Upper lobe of left lung (tissue), 6 donors: Measurements from ENCODE around the gene IL1RAPL2. TPM values are rescaled to one million over a fixed set of nuclear protein-coding genes. Genes with fewer than 3 reads are reported as not detected.

Source experiments
- ATAC-seq, 2 donors: fragments of 200-7000 bp; cut with Tn5 transposase; one replicate each; pipeline ENCODE4 v1.9.1; 2022; ENCODE audit warnings: mild to moderate bottlenecking in 2 of 2, moderate library complexity in 2 of 2; ENCODE audit not compliant: low FRiP score in 2 of 2
- DNase-seq, 2 donors: peaks; one replicate each; pipeline ENCODE4 v3.0.0-alpha.2; 2019 to 2020
- H3K27ac ChIP-seq, 4 donors: fragments of 200-600 bp; sonication (generic); one replicate each; pipeline ENCODE4 v1.5.1; 2016 to 2019
- H3K27me3 ChIP-seq, 4 donors: fragments of 200-600 bp; sonication (generic); one replicate each; pipeline ENCODE4 v1.5.1; 2017 to 2019
- H3K36me3 ChIP-seq, 4 donors: fragments of 200-600 bp; sonication (generic); one replicate each; pipeline ENCODE4 v1.5.1; 2016 to 2019
- H3K4me1 ChIP-seq, 4 donors: fragments of 200-600 bp; sonication (generic); one replicate each; pipeline ENCODE4 v1.5.1; 2018 to 2019
- H3K4me3 ChIP-seq, 4 donors: fragments of 200-600 bp; sonication (generic); one replicate each; pipeline ENCODE4 v1.5.1; 2017 to 2019; ENCODE audit warnings: mild to moderate bottlenecking in 2 of 4, moderate library complexity in 1 of 4
- H3K9me3 ChIP-seq, 4 donors: fragments of 200-600 bp; sonication (generic); one replicate each; pipeline ENCODE4 v1.5.1; 2018 to 2019
- EP300 ChIP-seq, 4 donors: sonication (generic); formaldehyde crosslinking; IDR thresholded peaks; one replicate each; pipeline ENCODE4 v1.5.1; 2017; ENCODE audit warnings: antibody characterized with exemption in 4 of 4, control low read depth in 2 of 4
- POLR2A ChIP-seq, 4 donors: fragments of 450-650 bp; IDR thresholded peaks; one replicate each; pipeline ENCODE4 v1.5.1; 2016 to 2017; ENCODE audit warnings: antibody characterized with exemption in 4 of 4, mild to moderate bottlenecking in 2 of 4
- POLR2AphosphoS5 ChIP-seq, 2 donors: sonication (generic); formaldehyde crosslinking; IDR thresholded peaks; one replicate each; pipeline ENCODE4 v1.5.1; 2017; ENCODE audit warnings: antibody characterized with exemption in 2 of 2
- WGBS, 2 donors: methylation state at CpG; one replicate each; pipeline ENCODE4 v1.1.5; 2017 to 2018; 5-methylcytosine and 5-hydroxymethylcytosine counted together
- total RNA-seq, 6 donors: library from RNA; depleted of rRNA in 4 of 6; stranded (reverse); fragments of >200 nt in 4 of 6; gene quantifications; one replicate each; pipeline versions ENCODE4 v1.1.0 to v1.2.1, GENCODE V29; 2016 to 2021
- TF ChIP-seq, protein P1 (sequence below), 6 experiments: fragments of 450-650 bp in 4 of 6; fragments of 200-600 bp in 2 of 6; sonication (generic) in 2 of 6; IDR thresholded peaks; one replicate each; pipeline ENCODE4 v1.5.1; 2016 to 2019; ENCODE audit warnings: antibody characterized with exemption in 6 of 6
- donor health status: DM: no; HTN: no; CAD: no; lungs with moderate emphysema.
- donor health status: DM: no; HTN: yes; CAD: no; lungs with severe emphysema.

IL1RAPL2 gene
- total RNA-seq, 6 donors from 2014 or later: not detected

DNA sequence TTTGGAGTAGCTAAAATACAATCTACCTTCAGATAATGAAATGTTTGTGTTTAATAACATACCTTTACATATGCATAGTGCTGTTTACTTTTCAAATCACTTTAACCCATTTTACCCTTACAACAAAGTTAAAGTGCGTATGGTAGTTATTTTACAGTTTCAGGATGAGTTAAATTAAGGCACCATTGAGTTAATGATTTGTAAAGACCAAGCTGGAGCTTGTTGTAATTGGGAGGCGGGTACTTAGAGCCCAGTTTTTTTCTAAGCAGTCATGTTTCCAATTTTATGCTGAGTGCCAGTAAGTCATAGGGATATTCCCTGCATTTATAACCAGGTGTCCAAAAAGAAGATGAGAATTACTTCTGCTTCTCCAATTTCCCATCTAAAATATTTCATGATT, 1172.2 kb downstream of the IL1RAPL2 start:
- WGBS, 2 donors: 58 to 66% methylated on average over 2 of the region's 2 CpGs
- no peaks in the 10 kb centered on the region for H3K36me3 ChIP-seq
- no peaks in the 10 kb centered on the region for H3K27me3 ChIP-seq
- H3K9me3 ChIP-seq: no peaks in the 10 kb centered on the region
- no peak for DNase-seq
- TF ChIP-seq POLR2A (IDR thresholded peaks at IDR 0.05): no peak
- TF ChIP-seq EP300 (IDR thresholded peaks at IDR 0.05): no peak
- TF ChIP-seq, protein P1, sequence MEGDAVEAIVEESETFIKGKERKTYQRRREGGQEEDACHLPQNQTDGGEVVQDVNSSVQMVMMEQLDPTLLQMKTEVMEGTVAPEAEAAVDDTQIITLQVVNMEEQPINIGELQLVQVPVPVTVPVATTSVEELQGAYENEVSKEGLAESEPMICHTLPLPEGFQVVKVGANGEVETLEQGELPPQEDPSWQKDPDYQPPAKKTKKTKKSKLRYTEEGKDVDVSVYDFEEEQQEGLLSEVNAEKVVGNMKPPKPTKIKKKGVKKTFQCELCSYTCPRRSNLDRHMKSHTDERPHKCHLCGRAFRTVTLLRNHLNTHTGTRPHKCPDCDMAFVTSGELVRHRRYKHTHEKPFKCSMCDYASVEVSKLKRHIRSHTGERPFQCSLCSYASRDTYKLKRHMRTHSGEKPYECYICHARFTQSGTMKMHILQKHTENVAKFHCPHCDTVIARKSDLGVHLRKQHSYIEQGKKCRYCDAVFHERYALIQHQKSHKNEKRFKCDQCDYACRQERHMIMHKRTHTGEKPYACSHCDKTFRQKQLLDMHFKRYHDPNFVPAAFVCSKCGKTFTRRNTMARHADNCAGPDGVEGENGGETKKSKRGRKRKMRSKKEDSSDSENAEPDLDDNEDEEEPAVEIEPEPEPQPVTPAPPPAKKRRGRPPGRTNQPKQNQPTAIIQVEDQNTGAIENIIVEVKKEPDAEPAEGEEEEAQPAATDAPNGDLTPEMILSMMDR (IDR thresholded peaks at IDR 0.05): no peak
- TF ChIP-seq POLR2AphosphoS5 (IDR thresholded peaks at IDR 0.05): no peak
- no peak overlapping the region for H3K27ac ChIP-seq
- H3K4me1 ChIP-seq: no peaks in the 10 kb centered on the region
- ATAC-seq: no peak
- H3K4me3 ChIP-seq: no peak overlapping the region

DNA sequence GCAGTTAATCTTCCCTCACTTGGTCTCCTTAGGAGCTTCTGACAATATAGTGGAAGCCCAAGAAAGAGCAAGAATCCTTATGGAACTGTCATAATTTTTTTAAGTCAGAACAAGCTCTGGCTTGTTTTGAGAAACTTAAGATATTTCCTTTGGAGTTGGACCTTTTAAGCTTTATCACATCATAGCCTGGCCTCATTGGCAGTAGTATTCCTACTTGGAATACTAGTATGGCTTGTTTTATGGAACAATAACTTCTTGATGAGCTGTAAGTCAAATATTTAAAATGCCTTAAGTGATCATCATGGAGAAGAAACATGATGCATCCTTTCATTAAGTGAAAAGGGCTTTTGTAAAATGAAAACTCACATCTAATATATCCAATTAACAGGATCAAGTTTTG, 1178.3 kb downstream of the IL1RAPL2 start:
- Histone ChIP-seq H3K9me3 (no peaks in the 10 kb centered on the region), H3K27me3 (no peaks in the 10 kb centered on the region), H3K4me3 (no peak overlapping the region), H3K27ac (no peak overlapping the region), H3K36me3 (no peaks in the 10 kb centered on the region), H3K4me1 (no peaks in the 10 kb centered on the region)
- no peak for ATAC-seq
- no peak for DNase-seq
- TF ChIP-seq, protein P1 (IDR thresholded peaks at IDR 0.05): no peak
- no peak for TF ChIP-seq POLR2A (IDR thresholded peaks at IDR 0.05)
- TF ChIP-seq EP300 (IDR thresholded peaks at IDR 0.05): no peak
- TF ChIP-seq POLR2AphosphoS5 (IDR thresholded peaks at IDR 0.05): no peak

DNA sequence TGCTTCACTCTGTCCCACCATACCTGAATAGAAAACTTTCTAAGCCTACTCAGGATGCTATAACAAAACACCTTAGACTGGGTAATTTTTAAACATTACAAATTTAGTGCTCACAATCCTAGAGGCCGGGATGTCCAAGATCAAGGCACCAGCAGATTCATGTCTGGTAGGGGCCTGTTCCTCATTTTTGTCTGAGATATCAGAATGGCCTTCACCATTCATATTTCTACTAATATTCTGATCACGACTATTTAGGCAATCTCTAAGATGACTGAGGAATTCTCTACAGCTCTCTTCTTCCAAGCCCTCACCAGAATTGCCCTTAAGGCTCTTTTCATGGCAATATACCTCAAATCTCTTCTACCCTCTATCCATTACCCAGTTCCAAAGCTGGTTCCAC, 1178.9 kb downstream of the IL1RAPL2 start:
- Histone ChIP-seq H3K27me3 (no peaks in the 10 kb centered on the region), H3K27ac (no peak overlapping the region), H3K9me3 (no peaks in the 10 kb centered on the region), H3K4me3 (no peak overlapping the region), H3K4me1 (no peaks in the 10 kb centered on the region), H3K36me3 (no peaks in the 10 kb centered on the region)
- TF ChIP-seq EP300 (IDR thresholded peaks at IDR 0.05): no peak
- no peak for TF ChIP-seq POLR2AphosphoS5 (IDR thresholded peaks at IDR 0.05)
- no peak for TF ChIP-seq POLR2A (IDR thresholded peaks at IDR 0.05)
- TF ChIP-seq, protein P1 (IDR thresholded peaks at IDR 0.05): no peak
- ATAC-seq: no peak
- no peak for DNase-seq
- WGBS, 2 donors: 72 to 86% methylated on average over 2 of the region's 2 CpGs

DNA sequence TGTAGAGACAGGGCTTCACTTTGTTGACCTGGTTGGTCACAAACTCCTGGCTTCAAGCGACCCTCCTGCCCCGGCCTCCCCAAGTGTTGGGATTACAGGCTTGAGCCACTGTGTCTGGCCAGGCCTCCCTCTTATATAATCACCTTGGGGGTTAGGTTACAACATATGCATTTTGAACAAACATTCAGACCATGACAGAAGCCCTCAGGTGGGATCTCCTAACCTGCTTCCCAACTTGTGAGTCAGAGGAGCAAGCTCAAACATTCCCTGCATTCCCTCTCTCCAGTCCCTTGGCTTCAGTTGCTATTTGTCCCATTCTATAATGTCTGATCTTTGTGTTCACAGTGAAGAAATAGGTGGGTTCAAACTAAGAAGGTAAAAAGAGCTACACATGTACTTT, 1179.9 kb downstream of the IL1RAPL2 start:
- TF ChIP-seq, protein P1 (IDR thresholded peaks at IDR 0.05): no peak
- TF ChIP-seq EP300 (IDR thresholded peaks at IDR 0.05): no peak
- TF ChIP-seq POLR2AphosphoS5 (IDR thresholded peaks at IDR 0.05): no peak
- TF ChIP-seq POLR2A (IDR thresholded peaks at IDR 0.05): no peak
- H3K9me3 ChIP-seq: no peaks in the 10 kb centered on the region
- H3K36me3 ChIP-seq: no peaks in the 10 kb centered on the region
- WGBS, 2 donors: 67% methylated on average over 2 of the region's 2 CpGs; no CpG with 5 or more reads in 1 of the 2 donors
- H3K4me3 ChIP-seq: no peak overlapping the region
- H3K27ac ChIP-seq: no peak overlapping the region
- ATAC-seq (no peak), DNase-seq (no peak)
- no peaks in the 10 kb centered on the region for H3K4me1 ChIP-seq
- no peaks in the 10 kb centered on the region for H3K27me3 ChIP-seq

DNA sequence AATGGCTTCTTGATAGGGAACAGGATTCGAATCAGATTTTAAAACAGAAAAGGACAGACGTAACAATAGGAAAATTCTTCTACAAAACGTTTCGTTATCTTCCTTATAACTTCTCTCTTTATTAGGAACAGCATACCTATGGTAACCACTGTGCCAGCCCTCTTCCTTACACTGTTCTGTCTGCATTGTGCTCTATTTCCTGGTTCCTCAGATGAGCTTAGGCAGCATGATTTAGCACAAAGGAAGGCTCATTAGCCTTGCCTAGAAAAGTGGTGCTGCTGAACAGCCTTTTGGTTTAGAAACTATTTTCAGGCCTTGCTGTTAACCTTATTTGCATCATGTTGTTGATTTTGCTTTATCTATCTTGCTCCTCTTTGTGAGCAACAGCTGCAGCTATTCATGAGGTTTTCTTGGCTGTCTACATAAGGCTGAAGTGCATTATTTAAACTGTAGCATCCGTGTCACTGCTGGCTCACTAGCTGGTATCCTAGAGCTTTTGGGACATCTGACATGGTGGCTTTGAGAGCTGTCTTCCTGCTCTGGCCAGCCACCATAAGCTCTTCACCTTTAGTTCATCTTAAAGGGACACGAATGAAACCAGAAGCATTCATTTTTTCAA, 1186.4 kb downstream of the IL1RAPL2 start:
- no peaks in the 10 kb centered on the region for H3K36me3 ChIP-seq
- no peaks in the 10 kb centered on the region for H3K4me1 ChIP-seq
- 43 to 50% methylated on average over 5 to 6 of the region's 6 CpGs for WGBS, 2 donors
- TF ChIP-seq EP300 (IDR thresholded peaks at IDR 0.05) (no peak), POLR2A (IDR thresholded peaks at IDR 0.05) (no peak), POLR2AphosphoS5 (IDR thresholded peaks at IDR 0.05) (no peak)
- TF ChIP-seq, protein P1 (IDR thresholded peaks at IDR 0.05): no peak
- H3K9me3 ChIP-seq: no peaks in the 10 kb centered on the region
- no peaks in the 10 kb centered on the region for H3K27me3 ChIP-seq
- H3K27ac ChIP-seq: no peak overlapping the region
- DNase-seq: no peak
- no peak for ATAC-seq
- H3K4me3 ChIP-seq: no peak overlapping the region
